ENCODE measurements around the gene APBA2. TPM values are rescaled to one million over a fixed set of nuclear protein-coding genes. Genes with fewer than 3 reads are reported as not detected.

The APBA2 gene
- total RNA-seq, 1 experiment from 2014 or later = not detected

DNA sequence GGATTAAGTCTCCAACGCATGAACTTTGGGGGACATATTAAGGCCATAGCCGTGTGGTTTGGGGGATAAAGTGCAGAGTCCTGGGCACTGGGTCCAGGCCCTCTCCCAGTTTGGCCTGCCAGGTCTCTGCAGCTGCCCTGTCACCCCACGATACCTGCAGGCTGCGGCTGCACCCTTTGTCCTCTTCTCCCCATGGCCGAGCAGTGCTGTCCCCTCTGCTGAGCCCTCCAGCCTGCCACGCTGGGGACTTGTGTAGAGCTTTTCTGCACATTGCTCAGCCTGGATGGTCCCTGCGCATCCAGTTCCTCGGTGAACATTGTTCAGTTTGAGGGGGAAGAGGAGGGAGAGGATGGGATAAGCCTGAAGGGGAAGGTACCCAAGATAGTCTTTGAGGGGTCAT is 167.2 kb downstream of the APBA2 start:
- Histone ChIP-seq H3K27me3 (replicated peaks; ENCODE audit: control insufficient read depth, insufficient read depth, low read length) (no peaks in the 10 kb centered on the region), H3K9me3 (no peaks in the 10 kb centered on the region), H3K4me3 (ENCODE audit: low read depth, low read length) (no peak overlapping the region), H3K36me3 (ENCODE audit: control insufficient read depth, insufficient read depth, low read length) (no peaks in the 10 kb centered on the region), H3K4me1 (no peaks in the 10 kb centered on the region)
- no peaks in the 10 kb centered on the region for H3K36me3 Mint-ChIP-seq (ENCODE audit: insufficient read depth, unreplicated experiment)
- ChIA-PET CTCF (no interaction called here), POLR2A (no interaction called here)
- BruUV-seq (replicated peaks) = no TSS peak
- no peaks in the 10 kb centered on the region for H3K4me1 Mint-ChIP-seq (ENCODE audit: low read depth, unreplicated experiment)
- no peak overlapping the region for H3K4me3 Mint-ChIP-seq (ENCODE audit: unreplicated experiment)
- intact Hi-C loops (cut with micrococcal nuclease; ENCODE audit: unreplicated experiment) = no loop called here
- H3K27ac Mint-ChIP-seq (ENCODE audit: unreplicated experiment) = no peak overlapping the region
- H3K27me3 Mint-ChIP-seq (ENCODE audit: insufficient read depth, unreplicated experiment) = peaks cover 5% of the 10 kb centered on the region
- no peak for DNase-seq
- no peak for TF ChIP-seq CTCF (IDR thresholded peaks at IDR 0.05; ENCODE audit: insufficient read depth in 1 of 2, low read depth in 1 of 2, low read length in 1 of 2, severe bottlenecking in 1 of 2, unreplicated experiment in 1 of 2)
- no peaks in the 10 kb centered on the region for H3K9me3 Mint-ChIP-seq (ENCODE audit: unreplicated experiment)

DNA sequence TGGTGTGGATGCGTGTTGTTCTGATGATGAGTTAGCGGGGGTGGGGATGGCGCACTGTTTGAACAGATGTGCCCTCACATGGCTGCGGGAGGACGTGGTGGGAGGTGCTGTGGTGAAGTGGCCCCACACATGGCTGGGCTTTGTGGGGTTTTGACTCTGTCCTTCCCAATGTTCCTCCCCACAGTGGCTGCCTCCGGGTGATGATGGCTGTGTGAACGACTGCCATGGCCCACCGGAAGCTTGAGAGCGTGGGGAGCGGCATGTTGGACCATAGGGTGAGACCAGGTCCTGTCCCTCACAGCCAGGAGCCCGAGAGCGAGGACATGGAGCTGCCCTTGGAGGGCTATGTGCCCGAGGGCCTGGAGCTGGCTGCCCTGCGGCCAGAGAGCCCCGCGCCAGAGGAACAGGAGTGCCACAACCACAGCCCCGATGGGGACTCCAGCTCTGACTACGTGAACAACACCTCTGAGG is 167.9 kb downstream of the APBA2 start:
- ChIA-PET CTCF (no interaction called here), POLR2A (no interaction called here)
- H3K4me1 Mint-ChIP-seq (ENCODE audit: low read depth, unreplicated experiment) = no peaks in the 10 kb centered on the region

GRCh38 chr15:29054171-29055045 is 168.6 kb downstream of the APBA2 start:
- DNase-seq = no peak
- intact Hi-C loops (cut with micrococcal nuclease; ENCODE audit: unreplicated experiment) = no loop called here
- Mint-ChIP-seq H3K4me3 (ENCODE audit: unreplicated experiment) (no peak overlapping the region), H3K4me1 (ENCODE audit: low read depth, unreplicated experiment) (no peaks in the 10 kb centered on the region), H3K27ac (ENCODE audit: unreplicated experiment) (no peak overlapping the region), H3K27me3 (ENCODE audit: insufficient read depth, unreplicated experiment) (peaks cover 8% of the 10 kb centered on the region), H3K36me3 (ENCODE audit: insufficient read depth, unreplicated experiment) (no peaks in the 10 kb centered on the region), H3K9me3 (ENCODE audit: unreplicated experiment) (no peaks in the 10 kb centered on the region)
- Histone ChIP-seq H3K4me1 (no peaks in the 10 kb centered on the region), H3K27me3 (replicated peaks; ENCODE audit: control insufficient read depth, insufficient read depth, low read length) (no peaks in the 10 kb centered on the region), H3K9me3 (no peaks in the 10 kb centered on the region), H3K36me3 (ENCODE audit: control insufficient read depth, insufficient read depth, low read length) (no peaks in the 10 kb centered on the region), H3K4me3 (ENCODE audit: low read depth, low read length) (no peak overlapping the region)
- no TSS peak for BruUV-seq (replicated peaks)
- ChIA-PET CTCF (no interaction called here), POLR2A (no interaction called here)
- no peak for TF ChIP-seq CTCF (IDR thresholded peaks at IDR 0.05; ENCODE audit: insufficient read depth in 1 of 2, low read depth in 1 of 2, low read length in 1 of 2, severe bottlenecking in 1 of 2, unreplicated experiment in 1 of 2)

More for the DNA sequence above, 167.9 kb downstream of the APBA2 start:
- TF ChIP-seq CTCF (IDR thresholded peaks at IDR 0.05; ENCODE audit: insufficient read depth in 1 of 2, low read depth in 1 of 2, low read length in 1 of 2, severe bottlenecking in 1 of 2, unreplicated experiment in 1 of 2) = no peak
- H3K4me1 ChIP-seq = no peaks in the 10 kb centered on the region
- Mint-ChIP-seq H3K27me3 (ENCODE audit: insufficient read depth, unreplicated experiment) (peaks cover 5% of the 10 kb centered on the region), H3K27ac (ENCODE audit: unreplicated experiment) (no peak overlapping the region), H3K9me3 (ENCODE audit: unreplicated experiment) (no peaks in the 10 kb centered on the region), H3K36me3 (ENCODE audit: insufficient read depth, unreplicated experiment) (no peaks in the 10 kb centered on the region), H3K4me3 (ENCODE audit: unreplicated experiment) (no peak overlapping the region)
- no peak for DNase-seq
- H3K4me3 ChIP-seq (ENCODE audit: low read depth, low read length) = no peak overlapping the region
- no peaks in the 10 kb centered on the region for H3K9me3 ChIP-seq
- no peaks in the 10 kb centered on the region for H3K27me3 ChIP-seq (replicated peaks; ENCODE audit: control insufficient read depth, insufficient read depth, low read length)
- no TSS peak for BruUV-seq (replicated peaks)
- no peaks in the 10 kb centered on the region for H3K36me3 ChIP-seq (ENCODE audit: control insufficient read depth, insufficient read depth, low read length)
- intact Hi-C loops (cut with micrococcal nuclease; ENCODE audit: unreplicated experiment) = no loop called here
